ENCODE data around the gene RSRC1. TPM values are rescaled to one million over a fixed set of nuclear protein-coding genes. Genes with fewer than 3 reads are reported as not detected.

The RSRC1 gene
- total and polyA plus RNA-seq, 2 experiments from 2014 or later = 22.6 to 34.1 TPM

GRCh38 chr3:158098834-158099424 is 11.0 kb upstream of the RSRC1 start:
- H3K27me3 ChIP-seq = peaks cover 98% of the 10 kb centered on the region
- no peak for DNase-seq (ENCODE audit: low spot score)
- H2AFZ ChIP-seq = no peak overlapping the region
- H3K4me2 ChIP-seq = no peak overlapping the region
- H3K36me3 ChIP-seq (replicated peaks; ENCODE audit: insufficient read depth, low read depth) = no peaks in the 10 kb centered on the region
- no peak overlapping the region for H3K27ac ChIP-seq
- no peaks in the 10 kb centered on the region for H3K9me3 ChIP-seq (ENCODE audit: low read depth)
- WGBS (ENCODE audit: low lambda C conversion rate, missing lambda C conversion rate) = 27% methylated on average over 5 of the region's 5 CpGs
- no peak overlapping the region for H3K4me3 ChIP-seq
- H3K4me1 ChIP-seq (ENCODE audit: insufficient read depth) = peaks cover 15% of the 10 kb centered on the region
- no peaks in the 10 kb centered on the region for H4K20me1 ChIP-seq (ENCODE audit: insufficient read depth, poor library complexity, severe bottlenecking)
- no peaks in the 10 kb centered on the region for H3K9me2 ChIP-seq (replicated peaks; ENCODE audit: insufficient read depth)
- TF ChIP-seq CTCF (IDR thresholded peaks at IDR 0.05; ENCODE audit: poor library complexity) = no peak
- no peak for TF ChIP-seq EZH2 (IDR thresholded peaks at IDR 0.05; ENCODE audit: borderline replicate concordance)
- no peak for TF ChIP-seq EZH2phosphoT487 (IDR thresholded peaks at IDR 0.05; ENCODE audit: low read depth, severe bottlenecking, unreplicated experiment)
- no peaks in the 10 kb centered on the region for H3K79me2 ChIP-seq

- WGBS (ENCODE audit: low lambda C conversion rate, missing lambda C conversion rate) = 39% methylated on average over 2 of the region's 2 CpGs
- Histone ChIP-seq H2AFZ (no peak overlapping the region), H3K9me2 (replicated peaks; ENCODE audit: insufficient read depth) (no peaks in the 10 kb centered on the region), H3K79me2 (no peaks in the 10 kb centered on the region), H3K9me3 (ENCODE audit: low read depth) (no peaks in the 10 kb centered on the region), H3K4me1 (ENCODE audit: insufficient read depth) (peaks cover 23% of the 10 kb centered on the region), H3K36me3 (replicated peaks; ENCODE audit: insufficient read depth, low read depth) (no peaks in the 10 kb centered on the region), H4K20me1 (ENCODE audit: insufficient read depth, poor library complexity, severe bottlenecking) (no peaks in the 10 kb centered on the region), H3K4me2 (no peak overlapping the region), H3K27ac (no peak overlapping the region), H3K4me3 (no peak overlapping the region), H3K27me3 (peaks cover 95% of the 10 kb centered on the region)
- TF ChIP-seq EZH2phosphoT487 (IDR thresholded peaks at IDR 0.05; ENCODE audit: low read depth, severe bottlenecking, unreplicated experiment) (no peak), CTCF (IDR thresholded peaks at IDR 0.05; ENCODE audit: poor library complexity) (no peak), EZH2 (IDR thresholded peaks at IDR 0.05; ENCODE audit: borderline replicate concordance) (no peak)
- no peak for DNase-seq (ENCODE audit: low spot score)
These were observed 9.2 kb upstream of the RSRC1 start for GRCh38 chr3:158100681-158101080.

GRCh38 chr3:158101335-158102241 is 8.3 kb upstream of the RSRC1 start:
- no peaks in the 10 kb centered on the region for H3K79me2 ChIP-seq
- H3K27me3 ChIP-seq = peaks cover 95% of the 10 kb centered on the region
- no peak overlapping the region for H3K27ac ChIP-seq
- H3K9me2 ChIP-seq (replicated peaks; ENCODE audit: insufficient read depth) = no peaks in the 10 kb centered on the region
- H3K4me3 ChIP-seq = no peak overlapping the region
- H2AFZ ChIP-seq = no peak overlapping the region
- no peak for DNase-seq (ENCODE audit: low spot score)
- H3K36me3 ChIP-seq (replicated peaks; ENCODE audit: insufficient read depth, low read depth) = no peaks in the 10 kb centered on the region
- H3K9me3 ChIP-seq (ENCODE audit: low read depth) = no peaks in the 10 kb centered on the region
- no peak for TF ChIP-seq EZH2phosphoT487 (IDR thresholded peaks at IDR 0.05; ENCODE audit: low read depth, severe bottlenecking, unreplicated experiment)
- no peak for TF ChIP-seq CTCF (IDR thresholded peaks at IDR 0.05; ENCODE audit: poor library complexity)
- TF ChIP-seq EZH2 (IDR thresholded peaks at IDR 0.05; ENCODE audit: borderline replicate concordance) = no peak
- WGBS (ENCODE audit: low lambda C conversion rate, missing lambda C conversion rate) = 38% methylated on average over 14 of the region's 14 CpGs
- H3K4me2 ChIP-seq = no peak overlapping the region
- peaks cover 28% of the 10 kb centered on the region for H3K4me1 ChIP-seq (ENCODE audit: insufficient read depth)
- H4K20me1 ChIP-seq (ENCODE audit: insufficient read depth, poor library complexity, severe bottlenecking) = no peaks in the 10 kb centered on the region

Data from hepatocyte (in vitro differentiated cells).